Kidney epithelial cell (primary cell): ENCODE results near the gene ANTXRL. TPM values are rescaled to one million over a fixed set of nuclear protein-coding genes. Genes with fewer than 3 reads are reported as not detected.
"Not testable (repeated sequence)": the region's sequence is repeated elsewhere in the genome, so short reads cannot be mapped to it uniquely, and the experiment has no call there.

Source experiments
- DNase-seq: peaks from one replicate; pipeline ENCODE4 v3.0.0-alpha.2; 2010; ENCODE audit warnings: low read depth
- H3K27me3 ChIP-seq: 2 replicates; pipeline ENCODE4 v1.6.0; 2011; ENCODE audit warnings: low read length; ENCODE audit not compliant: control insufficient read depth, insufficient read depth
- H3K36me3 ChIP-seq: 2 replicates; pipeline ENCODE4 v1.5.1; 2011; ENCODE audit warnings: low read length; ENCODE audit not compliant: control insufficient read depth, insufficient read depth
- H3K4me3 ChIP-seq: 2 replicates; pipeline ENCODE4 v1.5.1; 2011; ENCODE audit warnings: low read depth, mild to moderate bottlenecking, control low read depth, low read length
- CTCF ChIP-seq: IDR thresholded peaks from 2 replicates; pipeline ENCODE4 v1.5.1; 2011; ENCODE audit warnings: mild to moderate bottlenecking, moderate library complexity, low read length, control low read depth, inconsistent platforms; ENCODE audit not compliant: insufficient read depth, poor library complexity, severe bottlenecking
- total RNA-seq: library from RNA; depleted of rRNA; stranded (reverse); fragments of >200 nt; gene quantifications from 2 replicates; pipeline ENCODE4 v1.2.3, GENCODE V29; 2015

The ANTXRL gene
- total RNA-seq, 1 donor from 2014 or later = not detected

- DNase-seq = no peak
- no peak for TF ChIP-seq CTCF
These were observed 22.5 kb upstream of the ANTXRL start for GRCh38 chr10:46264336-46264735.

DNA sequence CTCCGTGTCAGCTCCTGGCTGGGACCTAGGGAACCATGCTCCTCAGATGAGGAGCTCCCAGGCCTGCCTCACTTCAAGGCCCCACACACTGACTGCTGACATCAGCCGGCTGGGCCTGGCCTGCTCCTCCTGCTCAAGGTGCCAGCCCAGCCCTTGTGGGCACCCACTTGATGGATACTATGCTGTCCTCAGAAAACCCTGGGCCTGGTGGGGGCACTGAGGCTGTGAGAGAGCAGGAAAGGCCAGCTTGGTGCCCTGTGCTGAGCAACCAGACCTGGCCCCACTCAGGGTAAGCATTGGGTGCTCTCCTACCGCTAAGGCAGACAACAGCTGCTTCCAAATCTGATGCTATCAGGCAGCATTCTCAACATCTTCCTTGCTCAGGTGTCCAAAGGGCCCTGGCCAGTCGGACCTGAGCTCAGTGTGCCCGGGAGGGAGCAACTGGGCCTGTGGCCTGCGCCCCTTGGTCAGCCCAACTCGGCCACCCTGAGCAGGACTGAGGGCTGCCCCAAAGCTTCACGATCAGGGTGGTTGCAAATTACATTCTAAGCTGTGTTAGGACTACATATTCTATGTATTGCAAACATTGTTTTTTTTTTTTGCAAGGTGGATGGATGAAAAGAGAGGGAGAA, 21.9 kb upstream of the ANTXRL start:
- TF ChIP-seq CTCF = no peak
- no peak for DNase-seq
- Histone ChIP-seq H3K4me3 (no peak overlapping the region), H3K36me3 (no peaks in the 10 kb centered on the region), H3K27me3 (no peaks in the 10 kb centered on the region)

More at GRCh38 chr10:46264336-46264735, 22.5 kb upstream of the ANTXRL start:
- no peaks in the 10 kb centered on the region for H3K27me3 ChIP-seq
- H3K36me3 ChIP-seq = no peaks in the 10 kb centered on the region
- H3K4me3 ChIP-seq = no peak overlapping the region

GRCh38 chr10:46265566-46266305, 21.1 kb upstream of the ANTXRL start:
- H3K27me3 ChIP-seq, H3K36me3 ChIP-seq, H3K4me3 ChIP-seq, DNase-seq: not testable (repeated sequence)

GRCh38 chr10:46266306-46266985, 20.4 kb upstream of the ANTXRL start:
- Histone ChIP-seq H3K36me3 (no peaks in the 10 kb centered on the region), H3K4me3 (no peak overlapping the region), H3K27me3 (no peaks in the 10 kb centered on the region)
- DNase-seq = no peak
- TF ChIP-seq CTCF = no peak

- no peak for TF ChIP-seq CTCF
- no peak for DNase-seq
- Histone ChIP-seq H3K36me3 (no peaks in the 10 kb centered on the region), H3K4me3 (no peak overlapping the region), H3K27me3 (no peaks in the 10 kb centered on the region)
These were observed 19.4 kb upstream of the ANTXRL start for GRCh38 chr10:46267132-46267985.
